ENCODE measurements around the gene HOXD8.

DNA sequence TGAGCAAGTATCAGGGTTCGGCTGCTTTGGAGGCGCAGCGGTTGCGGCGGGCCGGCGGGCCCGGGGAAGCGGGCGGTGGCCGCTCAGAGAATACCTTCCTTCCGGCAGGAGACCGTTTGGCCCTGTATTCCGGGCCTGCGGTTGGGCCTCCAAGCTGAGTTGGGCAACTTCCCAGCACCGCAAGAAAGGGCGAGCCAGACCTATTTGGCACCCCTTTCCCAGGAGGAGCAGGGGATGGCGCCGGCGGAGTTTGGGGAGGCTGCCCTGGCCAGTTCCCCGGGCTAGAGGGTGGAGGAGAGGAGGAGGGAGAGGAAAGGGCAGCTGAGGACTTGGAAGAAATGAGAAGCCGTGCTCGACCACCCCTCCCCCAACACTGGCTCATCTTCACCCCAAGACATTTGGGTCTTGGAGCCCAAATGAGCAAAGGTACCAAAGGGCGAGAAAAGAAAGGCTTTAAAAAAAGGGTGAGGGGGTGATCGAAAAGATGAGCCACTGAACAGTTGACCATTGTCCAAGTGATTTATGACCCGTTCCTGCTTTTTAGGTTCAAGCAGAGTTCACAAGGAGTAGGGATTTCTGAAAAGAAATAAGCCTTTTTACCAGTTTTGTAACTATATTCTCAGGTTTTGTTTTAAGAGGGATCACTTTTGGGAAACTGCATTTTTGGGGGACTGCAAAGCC, 36.0 kb downstream of the HOXD8 start:
- TF ChIP-seq, protein P1, sequence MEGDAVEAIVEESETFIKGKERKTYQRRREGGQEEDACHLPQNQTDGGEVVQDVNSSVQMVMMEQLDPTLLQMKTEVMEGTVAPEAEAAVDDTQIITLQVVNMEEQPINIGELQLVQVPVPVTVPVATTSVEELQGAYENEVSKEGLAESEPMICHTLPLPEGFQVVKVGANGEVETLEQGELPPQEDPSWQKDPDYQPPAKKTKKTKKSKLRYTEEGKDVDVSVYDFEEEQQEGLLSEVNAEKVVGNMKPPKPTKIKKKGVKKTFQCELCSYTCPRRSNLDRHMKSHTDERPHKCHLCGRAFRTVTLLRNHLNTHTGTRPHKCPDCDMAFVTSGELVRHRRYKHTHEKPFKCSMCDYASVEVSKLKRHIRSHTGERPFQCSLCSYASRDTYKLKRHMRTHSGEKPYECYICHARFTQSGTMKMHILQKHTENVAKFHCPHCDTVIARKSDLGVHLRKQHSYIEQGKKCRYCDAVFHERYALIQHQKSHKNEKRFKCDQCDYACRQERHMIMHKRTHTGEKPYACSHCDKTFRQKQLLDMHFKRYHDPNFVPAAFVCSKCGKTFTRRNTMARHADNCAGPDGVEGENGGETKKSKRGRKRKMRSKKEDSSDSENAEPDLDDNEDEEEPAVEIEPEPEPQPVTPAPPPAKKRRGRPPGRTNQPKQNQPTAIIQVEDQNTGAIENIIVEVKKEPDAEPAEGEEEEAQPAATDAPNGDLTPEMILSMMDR (IDR thresholded peaks at IDR 0.05; ENCODE audit: insufficient read depth, low read length, poor library complexity, severe bottlenecking): no peak
- TF ChIP-seq EZH2phosphoT487 (conservative IDR thresholded peaks at IDR 0.05; ENCODE audit: low read length): no peak
